Measurements from ENCODE around the gene KIAA1217.

The KIAA1217 gene

GRCh38 chr10:24242562-24242961, 33.6 kb downstream of the KIAA1217 start:
- FAIRE-seq = no peak

GRCh38 chr10:24246365-24246764, 37.4 kb downstream of the KIAA1217 start:
- FAIRE-seq = no peak

GRCh38 chr10:24247841-24248240, 38.9 kb downstream of the KIAA1217 start:
- no peak for FAIRE-seq

- FAIRE-seq = no peak
These were observed 41.0 kb downstream of the KIAA1217 start for GRCh38 chr10:24249829-24250415.

GRCh38 chr10:24251547-24251946, 42.6 kb downstream of the KIAA1217 start:
- FAIRE-seq = no peak

- no peak for FAIRE-seq
These were observed 45.2 kb downstream of the KIAA1217 start for GRCh38 chr10:24254180-24254579.

GRCh38 chr10:24255115-24255880, 46.4 kb downstream of the KIAA1217 start:
- no peak for FAIRE-seq

- FAIRE-seq = no peak
These were observed 47.0 kb downstream of the KIAA1217 start for GRCh38 chr10:24255881-24256311.

GRCh38 chr10:24256619-24257107, 47.7 kb downstream of the KIAA1217 start:
- FAIRE-seq = no peak

GRCh38 chr10:24257588-24257987, 48.6 kb downstream of the KIAA1217 start:
- no peak for FAIRE-seq

GRCh38 chr10:24259365-24260130, 50.6 kb downstream of the KIAA1217 start:
- FAIRE-seq = no peak

GRCh38 chr10:24261627-24262026, 52.7 kb downstream of the KIAA1217 start:
- FAIRE-seq = no peak

- FAIRE-seq = no peak
These were observed 54.1 kb downstream of the KIAA1217 start for GRCh38 chr10:24262929-24263590.

GRCh38 chr10:24269476-24269875, 60.5 kb downstream of the KIAA1217 start:
- FAIRE-seq = no peak

GRCh38 chr10:24272374-24272773, 63.4 kb downstream of the KIAA1217 start:
- FAIRE-seq = no peak

GRCh38 chr10:24277277-24277676, 68.3 kb downstream of the KIAA1217 start:
- FAIRE-seq = no peak

GRCh38 chr10:24277771-24278170, 68.8 kb downstream of the KIAA1217 start:
- no peak for FAIRE-seq

GRCh38 chr10:24278176-24278889, 69.4 kb downstream of the KIAA1217 start:
- no peak for FAIRE-seq

GRCh38 chr10:24279166-24279565, 70.2 kb downstream of the KIAA1217 start:
- FAIRE-seq = no peak

GRCh38 chr10:24287559-24288195, 78.7 kb downstream of the KIAA1217 start:
- no peak for FAIRE-seq

- FAIRE-seq = no peak
These were observed 79.6 kb downstream of the KIAA1217 start for GRCh38 chr10:24288581-24288980.

- FAIRE-seq = no peak
These were observed 80.3 kb downstream of the KIAA1217 start for GRCh38 chr10:24289235-24289634.
